NCI-H774 (cell line): Measurements from ENCODE around the gene NXPE2.

Experiments
- DNase-seq: peaks from one replicate; lab custom pipeline; 2025; lab: John Stamatoyannopoulos, UW

The NXPE2 gene

GRCh38 chr11:114745150-114745671, 66.9 kb downstream of the NXPE2 start:
- no peak for DNase-seq

DNA sequence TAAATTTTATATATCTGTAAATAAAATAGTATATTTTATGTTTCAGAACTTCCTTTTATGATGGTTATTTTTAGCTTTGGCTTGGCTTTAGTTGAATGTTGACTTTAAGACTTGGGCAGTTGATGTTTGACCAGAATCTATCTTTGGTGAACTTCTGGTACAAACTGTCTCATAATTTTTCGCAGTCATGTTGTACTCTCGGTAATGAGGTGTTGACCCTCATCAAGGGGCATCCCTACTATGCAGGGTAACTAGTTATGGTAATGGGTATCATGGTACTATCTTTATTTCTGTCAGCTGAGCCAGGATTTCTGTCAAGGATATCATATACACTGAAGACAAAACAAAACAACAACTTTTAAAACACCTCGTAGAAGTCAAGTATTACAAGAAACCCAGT, 67.7 kb downstream of the NXPE2 start:
- no peak for DNase-seq
